HG02678 (cell line): ENCODE data around the gene PNMA8A.

Experiments used
- ATAC-seq: cut with Tn5 transposase; IDR thresholded peaks from one replicate; pipeline ENCODE4 v1.9.1; 2021; ENCODE audit warnings: mild to moderate bottlenecking, moderate library complexity; ENCODE audit not compliant: unreplicated experiment

PNMA8A gene

GRCh38 chr19:46493236-46494145 is 22.1 kb upstream of the PNMA8A start:
- ATAC-seq: no peak

- no peak for ATAC-seq
Measured at GRCh38 chr19:46492841-46493235, 21.5 kb upstream of the PNMA8A start.

- no peak for ATAC-seq
Measured at GRCh38 chr19:46491975-46492682, 20.8 kb upstream of the PNMA8A start.

- no peak for ATAC-seq
Measured at GRCh38 chr19:46490774-46491173, 19.4 kb upstream of the PNMA8A start.

GRCh38 chr19:46489445-46490272 is 18.3 kb upstream of the PNMA8A start:
- no peak for ATAC-seq

- ATAC-seq: no peak
Measured at GRCh38 chr19:46488551-46488950, 17.2 kb upstream of the PNMA8A start.

- no peak for ATAC-seq
Measured at GRCh38 chr19:46487802-46488445, 16.6 kb upstream of the PNMA8A start.

GRCh38 chr19:46487178-46487801 is 15.9 kb upstream of the PNMA8A start:
- no peak for ATAC-seq

GRCh38 chr19:46486358-46486757 is 15.0 kb upstream of the PNMA8A start:
- ATAC-seq: no peak

GRCh38 chr19:46484656-46485055 is 13.3 kb upstream of the PNMA8A start:
- no peak for ATAC-seq

- ATAC-seq: no peak
Measured at GRCh38 chr19:46482631-46483030, 11.3 kb upstream of the PNMA8A start.

- ATAC-seq: no peak
Measured at GRCh38 chr19:46481947-46482346, 10.6 kb upstream of the PNMA8A start.

- ATAC-seq: no peak
Measured at GRCh38 chr19:46481223-46481848, 10.0 kb upstream of the PNMA8A start.

GRCh38 chr19:46480415-46480814 is 9.1 kb upstream of the PNMA8A start:
- ATAC-seq: no peak

- ATAC-seq: no peak
Measured at GRCh38 chr19:46478356-46478986, 7.1 kb upstream of the PNMA8A start.

GRCh38 chr19:46475986-46476385 is 4.6 kb upstream of the PNMA8A start:
- ATAC-seq: no peak

GRCh38 chr19:46474211-46474610 is 2.8 kb upstream of the PNMA8A start:
- ATAC-seq: no peak

GRCh38 chr19:46472592-46472991 is 1.2 kb upstream of the PNMA8A start:
- ATAC-seq: no peak

GRCh38 chr19:46471811-46472543 is 614 bp upstream of the PNMA8A start:
- no peak for ATAC-seq
